Lower leg skin (tissue), 4 donors: ENCODE results near the gene PEX1. TPM values are rescaled to one million over a fixed set of nuclear protein-coding genes. Genes with fewer than 3 reads are reported as not detected.

Source experiments
- DNase-seq, 2 donors: peaks; one replicate each; pipeline ENCODE4 v3.0.0-alpha.2; 2019; ENCODE audit warnings: low spot score in 2 of 2
- H3K4me3 ChIP-seq: fragments of 200-600 bp; sonication (generic); 2 replicates; pipeline ENCODE4 v1.5.1; 2017; ENCODE audit warnings: mild to moderate bottlenecking, low read depth; ENCODE audit not compliant: poor library complexity, severe bottlenecking
- POLR2A ChIP-seq, 2 donors: fragments of 450-650 bp; IDR thresholded peaks; one replicate each; pipeline ENCODE4 v1.6.1; 2016 to 2017; ENCODE audit warnings: antibody characterized with exemption in 2 of 2, mild to moderate bottlenecking in 1 of 2, moderate library complexity in 1 of 2
- WGBS, 2 donors: methylation state at CpG; one replicate each; pipeline ENCODE4 v1.1.5; 2018; 5-methylcytosine and 5-hydroxymethylcytosine counted together
- intact Hi-C: fragments of 100-400 bp; cut with DNase I; formaldehyde crosslinking; loops from one replicate; pipeline ENCODE4 v1.15.0; 2023; ENCODE audit warnings: low total_unique reads
- total RNA-seq, 4 donors: library from RNA; depleted of rRNA; stranded (reverse); fragments of >200 nt; gene quantifications; one replicate each; pipeline ENCODE4 v1.1.0, GENCODE V29; 2016
- TF ChIP-seq, protein P1 (sequence below), 3 donors: fragments of 450-650 bp; IDR thresholded peaks; one replicate each; pipeline ENCODE4 v1.5.1; 2016; ENCODE audit warnings: antibody characterized with exemption in 3 of 3, mild to moderate bottlenecking in 3 of 3, moderate library complexity in 2 of 3

Gene PEX1
- total RNA-seq, 4 donors from 2014 or later = 16.2 to 21.5 (median 19.7) TPM

DNA sequence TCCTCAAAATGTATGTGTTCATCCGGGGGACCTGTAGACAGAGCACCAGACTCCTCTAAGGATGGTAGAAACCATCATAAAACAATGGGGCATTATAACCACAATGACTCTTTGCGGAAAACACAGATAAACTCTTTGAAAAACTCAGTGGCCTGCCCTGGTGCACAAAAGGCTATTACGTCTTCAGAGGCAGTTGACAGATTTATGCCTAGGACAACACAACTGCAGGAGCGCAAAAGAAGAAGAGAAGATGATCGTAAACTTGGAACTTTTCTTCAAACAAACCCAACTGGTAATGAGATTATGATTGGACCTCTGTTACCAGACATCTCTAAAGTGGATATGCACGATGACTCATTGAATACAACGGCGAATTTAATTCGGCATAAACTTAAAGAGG, 6.3 kb upstream of the PEX1 start:
- intact Hi-C loops = no loop called here
- H3K4me3 ChIP-seq = no peak overlapping the region
- DNase-seq = no peak
- TF ChIP-seq, protein P1, sequence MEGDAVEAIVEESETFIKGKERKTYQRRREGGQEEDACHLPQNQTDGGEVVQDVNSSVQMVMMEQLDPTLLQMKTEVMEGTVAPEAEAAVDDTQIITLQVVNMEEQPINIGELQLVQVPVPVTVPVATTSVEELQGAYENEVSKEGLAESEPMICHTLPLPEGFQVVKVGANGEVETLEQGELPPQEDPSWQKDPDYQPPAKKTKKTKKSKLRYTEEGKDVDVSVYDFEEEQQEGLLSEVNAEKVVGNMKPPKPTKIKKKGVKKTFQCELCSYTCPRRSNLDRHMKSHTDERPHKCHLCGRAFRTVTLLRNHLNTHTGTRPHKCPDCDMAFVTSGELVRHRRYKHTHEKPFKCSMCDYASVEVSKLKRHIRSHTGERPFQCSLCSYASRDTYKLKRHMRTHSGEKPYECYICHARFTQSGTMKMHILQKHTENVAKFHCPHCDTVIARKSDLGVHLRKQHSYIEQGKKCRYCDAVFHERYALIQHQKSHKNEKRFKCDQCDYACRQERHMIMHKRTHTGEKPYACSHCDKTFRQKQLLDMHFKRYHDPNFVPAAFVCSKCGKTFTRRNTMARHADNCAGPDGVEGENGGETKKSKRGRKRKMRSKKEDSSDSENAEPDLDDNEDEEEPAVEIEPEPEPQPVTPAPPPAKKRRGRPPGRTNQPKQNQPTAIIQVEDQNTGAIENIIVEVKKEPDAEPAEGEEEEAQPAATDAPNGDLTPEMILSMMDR (IDR thresholded peaks at IDR 0.05) = no peak
- TF ChIP-seq POLR2A (IDR thresholded peaks at IDR 0.05) = no peak
- 88 to 92% methylated on average over 9 of the region's 9 CpGs for WGBS, 2 donors

DNA sequence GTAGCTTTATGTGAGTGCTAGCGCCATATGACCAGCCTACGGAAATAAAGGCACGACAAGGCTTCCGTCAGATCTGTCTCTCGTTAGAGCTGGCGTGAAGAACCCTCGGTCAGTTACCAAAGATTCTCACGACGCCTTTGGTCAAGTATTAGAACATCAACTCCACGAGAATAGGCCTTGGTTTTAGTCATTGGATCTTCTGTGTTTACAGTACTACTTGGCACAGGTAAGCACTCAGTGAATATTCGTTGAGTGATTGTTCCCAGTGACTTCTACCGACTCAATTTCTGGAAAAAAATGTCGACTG, 591 bp upstream of the PEX1 start:
- H3K4me3 ChIP-seq = peak overlapping the region; percentile 64
- intact Hi-C loops = no loop called here
- WGBS, 2 donors = 0% methylated on average over 13 of the region's 13 CpGs
- DNase-seq = no peak
- no peak for TF ChIP-seq POLR2A (IDR thresholded peaks at IDR 0.05)
- TF ChIP-seq, protein P1 (IDR thresholded peaks at IDR 0.05) = no peak

DNA sequence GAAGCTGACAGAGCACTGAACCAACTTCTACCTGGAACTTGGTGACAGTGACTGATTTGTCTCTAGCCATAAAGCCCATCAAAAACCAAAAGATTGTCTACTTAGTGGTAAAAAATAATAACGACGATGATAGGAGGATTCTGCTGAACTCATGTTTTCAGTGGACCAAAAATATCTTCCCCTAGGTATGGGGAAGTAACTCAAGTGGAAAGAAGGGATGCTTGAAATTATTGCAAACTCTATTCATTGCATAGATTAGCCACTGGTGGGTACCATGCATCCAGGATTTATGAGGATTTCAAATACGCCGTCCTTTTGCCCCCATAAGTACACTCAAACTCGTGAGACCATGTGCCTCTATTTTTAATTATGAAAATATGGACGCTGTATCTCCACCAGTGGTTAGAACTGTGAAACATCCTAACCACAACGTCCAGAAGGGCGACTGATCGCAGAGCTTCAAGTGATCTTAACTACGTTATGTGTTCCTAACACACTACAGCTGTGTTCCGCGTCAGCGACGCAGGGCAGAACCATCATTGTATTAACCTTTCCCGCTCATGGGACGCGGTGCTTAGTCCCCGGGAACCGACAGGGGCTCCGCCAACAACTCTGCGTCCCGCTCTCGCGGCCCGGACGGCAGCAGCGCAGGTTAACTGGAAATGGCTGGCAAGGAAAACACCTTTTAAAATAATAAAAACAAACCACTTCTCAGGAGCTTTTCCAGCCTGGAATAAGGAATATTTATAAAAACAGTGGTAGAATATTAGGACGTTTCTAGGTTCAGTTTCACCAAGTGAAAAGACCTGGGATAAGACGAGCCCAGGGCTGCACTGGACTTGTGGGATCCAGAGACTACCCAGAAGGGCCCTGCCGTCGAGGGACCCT, 776 bp downstream of the PEX1 start:
- WGBS, 2 donors = 1% methylated on average over 31 of the region's 31 CpGs
- intact Hi-C loops = no loop called here

DNA sequence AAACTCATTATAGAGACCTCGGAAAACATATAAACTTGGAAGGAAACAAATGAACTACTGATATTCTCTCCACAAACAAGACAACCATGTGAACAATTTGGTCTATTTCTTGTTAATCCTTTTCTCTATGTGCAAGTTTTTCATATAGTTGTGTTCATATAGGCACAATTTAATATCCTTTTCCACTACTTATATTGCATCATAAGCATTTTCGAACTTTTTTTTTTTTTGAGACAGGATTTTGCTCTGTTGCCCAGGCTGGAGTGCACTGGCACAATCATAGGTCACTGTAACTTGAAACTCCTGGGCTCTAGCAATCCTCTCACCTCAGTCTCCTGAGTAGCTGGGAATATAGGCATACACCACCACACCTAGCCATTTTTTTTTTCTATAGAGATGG, 5.2 kb downstream of the PEX1 start:
- DNase-seq = no peak
- no peak for TF ChIP-seq POLR2A (IDR thresholded peaks at IDR 0.05)
- TF ChIP-seq, protein P1 (IDR thresholded peaks at IDR 0.05) = no peak

More for the DNA sequence above, 776 bp downstream of the PEX1 start:
- H3K4me3 ChIP-seq = peak overlapping the region; percentile 90
- TF ChIP-seq, protein P1 (IDR thresholded peaks at IDR 0.05) = no peak
- no peak for TF ChIP-seq POLR2A (IDR thresholded peaks at IDR 0.05)
- peak; percentile 25 to 87 for DNase-seq

DNA sequence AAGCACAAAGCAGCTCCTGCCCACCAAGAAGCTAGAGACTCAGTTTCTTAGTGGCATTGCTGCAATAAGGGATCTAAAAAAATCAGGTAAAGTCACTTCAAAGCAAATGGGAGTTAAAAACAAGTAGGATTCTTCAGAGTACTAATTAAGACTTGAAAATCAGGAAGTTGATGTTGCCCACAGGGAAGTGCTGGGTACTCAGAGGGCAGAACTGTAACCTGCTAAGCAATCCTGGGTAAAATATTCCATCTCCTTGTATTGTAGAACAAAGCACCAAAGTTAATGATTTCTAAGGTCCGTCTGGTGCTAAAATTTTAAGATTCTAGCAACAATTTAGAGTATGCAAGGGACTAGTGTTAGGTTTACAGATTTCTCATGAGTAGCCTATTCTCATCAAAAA, 8.3 kb downstream of the PEX1 start:
- 86 to 90% methylated on average over 1 of the region's 1 CpG for WGBS, 2 donors
- intact Hi-C loops = no loop called here
- H3K4me3 ChIP-seq = no peak overlapping the region
- no peak for DNase-seq
- TF ChIP-seq POLR2A (IDR thresholded peaks at IDR 0.05) = no peak
- TF ChIP-seq, protein P1 (IDR thresholded peaks at IDR 0.05) = no peak

More for the DNA sequence above, 5.2 kb downstream of the PEX1 start:
- intact Hi-C loops = no loop called here
- H3K4me3 ChIP-seq = no peak overlapping the region
- WGBS, 2 donors = 89 to 94% methylated on average over 2 of the region's 2 CpGs
